Measurements from ENCODE around the gene DEXI.

DEXI gene

GRCh38 chr16:10896165-10896564, 46.1 kb downstream of the DEXI start:
- no peak for ATAC-seq
- no peak for TF ChIP-seq PATZ1 (CRISPR knock-in tag; IDR thresholded peaks at IDR 0.05; ENCODE audit: borderline replicate concordance)
- no peak for TF ChIP-seq TSHZ2 (CRISPR knock-in tag; IDR thresholded peaks at IDR 0.05)
- TF ChIP-seq OSR1 (CRISPR knock-in tag; IDR thresholded peaks at IDR 0.05): no peak
- TF ChIP-seq ZFP30 (CRISPR knock-in tag; IDR thresholded peaks at IDR 0.05): no peak
- no peak for TF ChIP-seq ESRRG (CRISPR knock-in tag; IDR thresholded peaks at IDR 0.05)
- TF ChIP-seq ZC3H10 (CRISPR knock-in tag; IDR thresholded peaks at IDR 0.05): no peak
- TF ChIP-seq CREB5 (CRISPR knock-in tag; IDR thresholded peaks at IDR 0.05; ENCODE audit: low read depth): no peak
- no peak for TF ChIP-seq ARNTL (CRISPR knock-in tag; IDR thresholded peaks at IDR 0.05; ENCODE audit: borderline replicate concordance, low read depth)
- no peak for TF ChIP-seq ZFP3 (CRISPR knock-in tag; IDR thresholded peaks at IDR 0.05)
- no peak for TF ChIP-seq TCF4 (CRISPR knock-in tag; IDR thresholded peaks at IDR 0.05; ENCODE audit: borderline replicate concordance)
- TF ChIP-seq CSDC2 (CRISPR knock-in tag; IDR thresholded peaks at IDR 0.05): no peak
- no peak for TF ChIP-seq SNAI2 (CRISPR knock-in tag; IDR thresholded peaks at IDR 0.05)
- no peak for TF ChIP-seq ZNF8 (CRISPR knock-in tag; IDR thresholded peaks at IDR 0.05)
- TF ChIP-seq TOX (CRISPR knock-in tag; IDR thresholded peaks at IDR 0.05; ENCODE audit: borderline replicate concordance): no peak
- TF ChIP-seq ISL1 (CRISPR knock-in tag; IDR thresholded peaks at IDR 0.05): no peak
- no peak for TF ChIP-seq CSRNP3 (CRISPR knock-in tag; IDR thresholded peaks at IDR 0.05)
- no peak for TF ChIP-seq PPARA (CRISPR knock-in tag; IDR thresholded peaks at IDR 0.05; ENCODE audit: borderline replicate concordance)
- no peak for TF ChIP-seq BACH2 (CRISPR knock-in tag; IDR thresholded peaks at IDR 0.05; ENCODE audit: borderline replicate concordance)

GRCh38 chr16:10895053-10895946, 47.0 kb downstream of the DEXI start:
- ATAC-seq: peak; percentile 68; the same call in 2 of the 3 replicates
- no peak for TF ChIP-seq ZC3H10 (CRISPR knock-in tag; IDR thresholded peaks at IDR 0.05)
- TF ChIP-seq ZNF565 (CRISPR knock-in tag; conservative IDR thresholded peaks at IDR 0.05; ENCODE audit: low read depth): no peak
- no peak for TF ChIP-seq RARB (CRISPR knock-in tag; IDR thresholded peaks at IDR 0.05)
- TF ChIP-seq CREB5 (CRISPR knock-in tag; IDR thresholded peaks at IDR 0.05; ENCODE audit: low read depth): no peak
- no peak for TF ChIP-seq SNAI2 (CRISPR knock-in tag; IDR thresholded peaks at IDR 0.05)
- no peak for TF ChIP-seq TSHZ2 (CRISPR knock-in tag; IDR thresholded peaks at IDR 0.05)
- no peak for TF ChIP-seq OSR1 (CRISPR knock-in tag; IDR thresholded peaks at IDR 0.05)
- TF ChIP-seq BACH2 (CRISPR knock-in tag; IDR thresholded peaks at IDR 0.05; ENCODE audit: borderline replicate concordance): no peak
- no peak for TF ChIP-seq TCF4 (CRISPR knock-in tag; IDR thresholded peaks at IDR 0.05; ENCODE audit: borderline replicate concordance)
- no peak for TF ChIP-seq ISL1 (CRISPR knock-in tag; IDR thresholded peaks at IDR 0.05)
- no peak for TF ChIP-seq CSRNP3 (CRISPR knock-in tag; IDR thresholded peaks at IDR 0.05)
- no peak for TF ChIP-seq ZFP3 (CRISPR knock-in tag; IDR thresholded peaks at IDR 0.05)

All from SK-N-SH treated with all-trans-retinoic acid at 6 μM for 48 hours (cell line).